Heart left ventricle (tissue), 13 donors: ENCODE measurements around the gene DRC1.

Experiments used
- CTCF ChIP-seq, 12 donors: fragments of 200-600 bp; sonication (generic) in 4 of 12; IDR thresholded peaks; one replicate each; pipeline versions ENCODE4 v1.5.0 to v1.8.0; 2018 to 2022; ENCODE audit warnings: antibody characterized with exemption in 12 of 12, mild to moderate bottlenecking in 5 of 12
- POLR2A ChIP-seq, 2 donors: fragments of 450-650 bp; IDR thresholded peaks; one replicate each; pipeline ENCODE4 v1.6.1; 2017; ENCODE audit warnings: antibody characterized with exemption in 2 of 2, mild to moderate bottlenecking in 2 of 2, moderate library complexity in 2 of 2
- donor health status: ischemic (EF 13 %, LVEDD 7.1; RV severe dilation, severe dysfunction).
- donor health status: DM: no; HTN: yes; CAD: no.
- donor health status: DM: no; HTN: no; CAD: no.
- donor health status: ischemic (EF 25% LVEDD 6.9; RV normal size, moderate dysfunction).
- donor health status: ischemic (EF 25% LVEDD 5.7; RV mildly dilated, moderate dysfunction).
- donor health status: ischemic (EF 35%, LVEDD 5.7; RV mildly dilated, moderate dysfunction).
- donor health status: nonischemic (EF 11% LVEDD 7.7; RV severe dilation, severe dysfunction).
- donor health status: DM: yes; HTN: yes; CAD: no.
- donor health status: PGD.
- donor health status: ischemic (EF 29% LVEDD 5.4; RV normal size, mild dysfunction).
- donor health status: nonischemic (EF 23%, LVEDD 6.1; RV moderate dilation, normal function).

- no peak for TF ChIP-seq CTCF (IDR thresholded peaks at IDR 0.05)
- TF ChIP-seq POLR2A (IDR thresholded peaks at IDR 0.05), result no peak
Measured at GRCh38 chr2:26494199-26494598, 92.5 kb downstream of the DRC1 start.
